ENCODE results near the gene NR3C1.

The NR3C1 gene

DNA sequence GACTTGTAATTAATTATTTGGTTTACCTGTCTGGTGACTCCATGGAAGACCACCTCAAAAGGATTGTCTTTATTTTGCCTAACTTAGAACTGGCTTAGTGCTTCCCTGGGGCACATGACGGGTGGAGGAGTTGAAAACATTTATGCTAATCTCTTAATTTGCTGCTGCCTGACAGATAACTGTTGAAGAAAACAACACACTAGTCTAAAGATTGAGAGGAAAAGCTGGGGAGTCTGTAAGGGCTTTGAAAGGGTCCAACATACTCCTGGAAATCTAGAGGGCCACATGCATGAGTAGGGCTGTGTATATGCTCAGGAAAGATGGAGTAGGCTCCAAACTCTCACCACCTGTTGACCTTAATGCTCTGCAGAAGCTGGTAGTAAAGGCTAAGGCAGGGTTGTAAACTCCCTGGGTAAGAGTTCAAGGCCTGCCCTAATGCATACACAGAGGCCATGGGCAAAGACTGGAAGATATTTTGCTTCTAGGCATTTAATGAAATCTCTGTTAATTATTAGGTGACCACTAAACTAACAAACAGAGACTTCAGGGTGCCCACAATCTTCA is 40.7 kb downstream of the NR3C1 start:
- no peak for DNase-seq (ENCODE audit: low spot score)

DNA sequence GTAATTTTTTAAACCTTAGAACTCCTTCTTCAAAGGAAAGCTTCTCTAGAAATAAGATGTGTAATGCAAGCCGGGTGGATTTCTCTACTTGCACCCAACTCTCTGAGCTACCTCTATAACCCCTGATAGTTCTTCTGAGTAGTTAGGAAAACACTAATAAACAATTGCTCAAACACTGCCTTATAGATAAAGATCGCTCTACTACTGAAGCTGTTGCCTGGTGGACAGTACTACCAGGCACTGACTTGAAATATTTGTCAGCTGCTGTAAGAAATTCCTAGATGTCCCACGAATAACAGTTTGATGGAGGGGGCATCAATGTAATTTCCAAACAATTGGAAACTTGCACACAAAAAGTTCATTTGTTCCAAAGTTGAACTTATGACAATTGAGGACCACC is 42.0 kb downstream of the NR3C1 start:
- DNase-seq (ENCODE audit: low spot score) = no peak

DNA sequence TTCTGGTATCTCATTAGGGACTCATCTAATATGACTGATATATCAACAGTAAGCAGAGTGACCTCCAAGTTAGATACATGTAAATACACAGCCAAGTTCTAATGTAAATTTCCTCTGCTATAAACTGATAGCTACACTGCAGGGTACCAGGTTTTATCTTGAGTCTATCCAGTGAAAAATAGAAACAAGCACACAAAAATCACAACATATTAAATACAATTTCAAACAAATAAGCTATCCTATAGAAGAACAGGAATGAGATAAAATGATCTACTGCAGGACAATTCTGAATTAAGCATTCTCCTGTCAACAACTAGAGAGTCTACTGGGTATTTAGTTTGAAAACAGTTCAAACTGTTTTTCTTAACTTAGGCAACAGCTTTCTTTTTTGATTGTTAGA is 42.7 kb downstream of the NR3C1 start:
- no peak for DNase-seq (ENCODE audit: low spot score)

- DNase-seq (ENCODE audit: low spot score) = no peak
These were observed 43.6 kb downstream of the NR3C1 start for GRCh38 chr5:143359869-143360268.

- no peak for DNase-seq (ENCODE audit: low spot score)
These were observed 46.5 kb downstream of the NR3C1 start for GRCh38 chr5:143356855-143357583.

- peak; percentile 83 for DNase-seq (ENCODE audit: low spot score)
These were observed 47.8 kb downstream of the NR3C1 start for GRCh38 chr5:143355710-143356109.

DNA sequence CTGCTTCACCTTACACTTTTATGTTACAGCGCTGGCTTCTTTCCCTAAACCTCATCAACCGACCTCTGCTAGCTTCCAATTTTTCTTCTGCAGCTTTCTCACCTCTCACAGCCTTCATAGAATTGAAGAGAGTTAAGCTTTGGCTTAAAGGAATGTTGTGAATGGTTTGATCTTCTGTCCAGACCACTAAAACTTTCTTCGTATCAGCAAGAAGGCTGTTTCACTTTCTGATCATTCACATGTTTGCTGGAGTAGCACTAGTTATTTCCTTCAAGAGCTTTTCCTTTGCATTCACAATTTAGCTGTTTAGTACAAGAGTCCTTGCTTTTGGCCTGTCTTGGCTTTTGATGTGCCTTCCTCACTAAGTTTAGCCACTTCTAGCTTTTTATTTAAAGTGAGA is 49.5 kb downstream of the NR3C1 start:
- DNase-seq (ENCODE audit: low spot score) = no peak

GRCh38 chr5:143352691-143353090 is 50.8 kb downstream of the NR3C1 start:
- DNase-seq (ENCODE audit: low spot score) = no peak

DNA sequence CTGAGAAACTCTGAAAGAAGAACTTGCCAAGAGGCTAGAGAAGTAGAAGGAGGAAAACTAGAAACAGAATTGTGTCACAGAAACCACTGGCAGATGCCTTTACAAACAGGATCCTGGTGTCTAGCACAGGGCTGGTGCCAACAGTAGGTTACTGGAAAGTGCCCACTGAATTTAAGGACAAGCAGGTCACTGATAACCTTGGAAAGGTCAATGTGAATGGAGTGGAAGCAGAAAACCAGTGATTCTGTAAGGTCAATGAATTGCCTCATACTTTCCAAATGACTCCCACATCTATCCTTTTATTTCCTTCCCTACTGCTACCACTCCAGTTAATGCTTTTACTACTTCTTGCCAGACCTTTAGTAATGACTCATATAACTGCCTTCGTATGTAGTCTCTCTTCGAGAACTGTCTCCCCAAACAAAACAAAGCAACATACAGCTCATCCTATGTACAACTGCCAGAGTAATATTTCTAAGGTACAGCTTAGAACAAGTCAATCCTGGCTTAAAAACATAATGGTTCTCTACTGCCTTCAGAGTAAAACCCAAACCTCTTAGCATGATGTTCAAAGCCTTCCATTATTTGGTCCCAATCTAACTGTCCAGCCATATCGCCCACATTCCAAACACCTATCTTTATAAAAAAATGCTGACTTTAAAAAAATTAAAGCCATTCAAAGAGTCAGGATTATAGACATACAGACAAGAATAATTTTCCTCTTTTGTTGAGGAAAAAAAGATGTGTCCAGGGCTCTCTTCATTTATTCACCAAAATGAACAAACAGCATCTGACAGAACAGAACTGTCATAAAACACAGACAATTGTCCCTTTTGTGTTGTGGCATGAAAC is 52.5 kb downstream of the NR3C1 start:
- DNase-seq (ENCODE audit: low spot score) = peak; percentile 74

DNA sequence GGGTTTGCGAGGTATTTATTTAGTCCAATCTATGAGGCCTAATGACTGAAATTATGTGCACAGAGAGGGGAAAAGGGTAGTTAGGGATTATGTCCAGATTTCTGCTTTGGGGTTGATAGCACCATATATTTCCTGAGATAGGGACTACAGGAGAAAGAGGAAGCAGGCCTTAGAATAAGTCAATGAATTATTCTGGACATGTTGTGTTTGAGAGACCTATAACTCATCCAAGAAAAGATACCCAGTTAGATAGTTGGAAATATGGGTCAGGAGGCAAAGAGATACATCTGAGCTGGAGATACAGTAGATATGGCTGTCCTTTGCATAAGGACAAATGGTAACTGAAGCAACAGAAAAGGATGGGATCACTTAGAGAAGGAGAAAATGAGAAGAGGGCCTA is 53.1 kb downstream of the NR3C1 start:
- DNase-seq (ENCODE audit: low spot score) = no peak

GRCh38 chr5:143349177-143349576 is 54.3 kb downstream of the NR3C1 start:
- DNase-seq (ENCODE audit: low spot score) = no peak

- DNase-seq (ENCODE audit: low spot score) = no peak
These were observed 55.7 kb downstream of the NR3C1 start for GRCh38 chr5:143347698-143348344.

GRCh38 chr5:143347046-143347445 is 56.4 kb downstream of the NR3C1 start:
- no peak for DNase-seq (ENCODE audit: low spot score)

DNA sequence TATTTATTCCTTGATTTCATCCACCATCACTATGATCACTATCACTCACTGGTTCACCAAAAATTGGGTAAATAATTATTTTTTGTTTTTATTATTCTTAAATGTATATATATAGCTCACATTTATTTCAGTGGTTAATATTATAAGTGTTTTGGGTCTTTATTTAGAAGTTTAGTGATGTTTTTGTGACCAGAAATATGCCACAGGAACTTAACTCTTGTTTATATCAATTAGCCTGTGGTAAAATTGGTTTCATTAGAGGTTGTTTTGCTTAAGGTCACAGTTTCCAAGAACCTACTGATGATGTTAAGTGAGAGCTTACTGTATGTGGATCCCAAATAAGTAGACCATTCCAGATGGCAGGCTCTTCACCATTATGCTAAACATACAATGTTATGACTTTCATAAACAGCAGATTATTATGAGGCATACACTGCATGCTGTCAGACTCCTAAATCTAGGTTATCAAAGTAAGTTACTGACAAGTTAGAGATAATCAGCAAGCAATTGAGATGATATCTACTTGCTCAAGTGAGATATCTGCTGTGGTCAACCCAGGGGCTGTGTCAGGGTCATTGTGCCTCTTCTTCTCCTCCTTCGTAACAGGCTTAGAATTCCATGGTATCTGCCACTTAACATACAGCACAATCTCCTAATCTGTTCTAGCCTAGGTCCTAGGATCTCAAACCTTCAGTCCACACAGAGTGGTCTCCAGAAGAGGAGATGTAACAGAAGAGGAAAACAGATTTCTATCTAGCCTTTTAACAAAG is 57.6 kb downstream of the NR3C1 start:
- DNase-seq (ENCODE audit: low spot score) = no peak

GRCh38 chr5:143343042-143343441 is 60.4 kb downstream of the NR3C1 start:
- DNase-seq (ENCODE audit: low spot score) = no peak

DNA sequence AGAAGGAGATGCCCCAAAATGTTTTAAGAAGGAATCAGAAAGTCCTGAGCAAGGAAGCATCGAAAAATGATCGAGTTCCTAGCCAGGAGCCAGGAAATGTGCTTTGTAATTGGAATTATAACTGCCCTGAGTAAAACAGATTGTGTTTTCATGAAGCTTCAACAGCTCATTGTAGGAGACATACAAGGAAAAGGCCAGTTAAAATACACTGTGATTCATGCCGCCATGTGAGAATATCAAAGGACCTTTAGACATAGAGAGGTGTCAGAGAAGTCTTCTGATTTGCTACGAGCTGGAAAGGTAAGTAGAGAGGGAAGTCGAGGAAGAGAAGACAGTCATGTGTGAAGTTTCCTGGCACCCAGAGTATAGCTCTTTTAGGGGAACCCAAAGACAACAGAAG is 60.9 kb downstream of the NR3C1 start:
- DNase-seq (ENCODE audit: low spot score) = no peak

DNA sequence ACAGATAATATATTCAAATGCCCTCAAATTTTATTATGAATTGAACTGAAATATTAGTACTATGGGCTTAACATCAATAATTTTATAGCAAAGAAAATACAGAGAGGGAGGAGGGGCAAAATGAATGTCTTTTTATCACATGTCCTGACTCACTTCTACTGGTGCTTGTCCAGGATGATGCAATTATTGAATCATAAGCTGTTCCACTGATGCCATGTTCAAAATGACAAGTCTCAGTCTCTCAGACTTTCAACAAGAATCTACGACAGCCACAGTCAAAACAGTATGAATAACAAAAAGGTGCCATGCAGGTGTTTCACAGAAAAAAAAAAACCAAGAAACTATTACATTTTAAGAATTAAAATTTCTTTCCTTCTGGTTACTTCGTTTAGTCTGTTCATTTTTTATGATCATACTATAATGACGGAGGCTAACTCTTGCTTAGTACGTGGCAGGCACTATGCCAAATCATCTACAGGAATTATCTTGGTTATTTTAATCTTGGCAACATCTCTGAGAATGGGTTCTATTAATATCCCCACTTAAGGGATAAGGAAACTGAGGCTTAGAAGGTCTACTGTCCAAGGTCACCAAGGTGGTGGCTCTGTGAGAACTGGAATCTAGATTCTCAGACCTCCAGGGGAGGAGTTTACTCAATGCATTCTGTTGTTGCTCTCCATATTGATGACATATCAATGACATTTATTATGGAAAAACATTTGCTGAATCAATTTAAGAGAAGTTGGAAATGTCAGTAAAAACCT is 61.5 kb downstream of the NR3C1 start:
- DNase-seq (ENCODE audit: low spot score) = peak; percentile 32

DNA sequence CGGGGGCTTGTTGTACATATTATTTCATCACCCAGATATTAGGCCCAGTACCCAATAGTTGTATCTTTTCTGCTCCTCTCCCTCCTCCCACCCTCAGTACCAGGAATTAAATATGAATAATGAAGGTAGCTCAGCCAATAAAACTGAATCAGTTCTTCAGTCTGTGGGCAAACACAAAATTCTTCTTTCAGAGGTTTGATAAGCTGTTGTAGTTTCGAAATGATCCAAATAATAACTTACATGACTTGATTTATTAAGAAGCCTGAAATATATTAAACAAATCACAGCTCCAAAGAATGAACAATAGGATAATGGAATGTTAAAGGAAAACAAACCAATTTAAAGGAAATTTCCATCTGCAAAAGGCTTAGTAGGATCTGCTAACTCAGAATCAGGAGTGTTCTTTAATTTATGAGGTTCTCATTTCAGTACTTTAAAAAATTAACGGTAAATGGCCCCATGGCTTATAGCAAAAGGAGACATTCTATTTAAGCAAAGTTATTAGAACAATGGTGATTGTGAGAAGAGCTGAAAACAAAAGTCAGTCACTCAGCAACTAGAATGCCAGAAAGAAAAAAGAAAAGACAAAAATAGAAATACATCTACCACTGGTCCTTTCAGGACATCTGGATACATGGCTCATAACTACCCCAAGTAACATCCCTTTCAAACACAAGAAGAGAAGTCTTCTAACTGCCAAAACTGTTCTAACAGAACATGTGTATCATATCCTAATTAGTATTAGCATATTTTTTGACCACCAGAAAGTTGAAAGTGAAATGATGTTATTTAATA is 62.4 kb downstream of the NR3C1 start:
- DNase-seq (ENCODE audit: low spot score) = no peak

DNA sequence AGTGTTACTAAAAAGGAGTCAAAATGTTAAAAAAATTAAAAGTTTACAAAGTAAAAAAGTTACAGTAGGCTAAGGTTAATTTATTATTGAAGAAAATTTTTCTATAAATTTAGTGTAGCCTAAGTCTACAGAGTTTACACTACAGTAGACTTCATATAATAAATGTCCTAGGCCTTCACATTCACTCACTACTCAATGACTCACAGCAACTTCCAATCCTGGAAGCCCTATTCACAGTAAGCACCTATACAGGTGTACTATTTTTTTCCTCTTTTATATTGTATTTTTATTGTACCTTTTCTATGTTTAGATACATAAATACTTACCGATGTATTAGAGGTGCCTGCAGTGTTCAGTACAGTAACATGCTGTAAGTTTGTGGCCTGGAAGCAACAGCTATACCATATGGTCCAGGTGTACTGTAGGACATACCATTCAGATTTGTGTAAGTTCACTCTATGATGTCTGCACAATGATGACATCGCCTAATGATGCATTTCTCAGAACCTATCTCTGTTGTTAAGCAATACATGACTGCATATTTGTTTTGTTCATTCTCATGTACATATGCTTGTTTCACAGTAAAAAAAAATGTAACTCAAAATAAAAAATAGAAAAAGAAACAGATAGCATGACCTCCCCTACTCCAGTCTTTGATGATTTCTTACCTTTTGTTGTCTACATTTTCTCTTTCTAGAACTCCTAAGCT is 64.7 kb downstream of the NR3C1 start:
- DNase-seq (ENCODE audit: low spot score) = no peak

- no peak for DNase-seq (ENCODE audit: low spot score)
These were observed 65.5 kb downstream of the NR3C1 start for GRCh38 chr5:143337946-143338345.
